SJCRH30 (cell line): ENCODE measurements around the gene TBC1D22A. TPM values are rescaled to one million over a fixed set of nuclear protein-coding genes. Genes with fewer than 3 reads are reported as not detected.

Source experiments
- DNase-seq, 2 experiments: peaks; one replicate each; pipeline ENCODE4 v3.0.0-alpha.2; 2015 to 2020
- H3K27ac ChIP-seq: fragments of 250-450 bp; sonication (Bioruptor Pico); 2 replicates; pipeline ENCODE4 v1.5.1; 2020; ENCODE audit warnings: mild to moderate bottlenecking, moderate library complexity
- H3K27me3 ChIP-seq: fragments of 250-450 bp; sonication (Bioruptor Pico); 2 replicates; pipeline ENCODE4 v1.5.1; 2020; ENCODE audit warnings: mild to moderate bottlenecking, moderate library complexity
- H3K36me3 ChIP-seq: fragments of 250-450 bp; sonication (Bioruptor Pico); 2 replicates; pipeline ENCODE4 v1.5.1; 2020; ENCODE audit warnings: mild to moderate bottlenecking, moderate library complexity
- H3K4me1 ChIP-seq: fragments of 250-450 bp; sonication (Bioruptor Pico); 2 replicates; pipeline ENCODE4 v1.5.1; 2020; ENCODE audit warnings: mild to moderate bottlenecking, moderate library complexity
- H3K4me3 ChIP-seq: fragments of 250-450 bp; sonication (Bioruptor Pico); 2 replicates; pipeline ENCODE4 v1.5.1; 2020; ENCODE audit warnings: mild to moderate bottlenecking, moderate library complexity
- H3K9me3 ChIP-seq: fragments of 250-450 bp; sonication (Bioruptor Pico); replicated peaks from 2 replicates; pipeline ENCODE4 v1.5.1; 2020; ENCODE audit warnings: mild to moderate bottlenecking, moderate library complexity
- total RNA-seq: library from RNA; depleted of rRNA; stranded (reverse); fragments of >200 nt; shearing (Covaris generic); gene quantifications from 2 replicates; pipeline ENCODE4 v1.2.3, GENCODE V29; 2014

The TBC1D22A gene
- total RNA-seq, 1 experiment from 2014 or later, result 8.9 TPM

- no peaks in the 10 kb centered on the region for H3K9me3 ChIP-seq
- no peak overlapping the region for H3K4me3 ChIP-seq
- DNase-seq, result no peak
- H3K4me1 ChIP-seq, result no peaks in the 10 kb centered on the region
- H3K36me3 ChIP-seq, result no peaks in the 10 kb centered on the region
- no peak overlapping the region for H3K27ac ChIP-seq
- no peaks in the 10 kb centered on the region for H3K27me3 ChIP-seq
Measured at GRCh38 chr22:47069270-47069669, 306.8 kb downstream of the TBC1D22A start.

GRCh38 chr22:47071078-47071806 lies 308.8 kb downstream of the TBC1D22A start:
- H3K27ac ChIP-seq, result no peak overlapping the region
- H3K36me3 ChIP-seq, result no peaks in the 10 kb centered on the region
- no peaks in the 10 kb centered on the region for H3K4me1 ChIP-seq
- DNase-seq, result peak in 1 of 2 experiments; percentile 36
- H3K27me3 ChIP-seq, result no peaks in the 10 kb centered on the region
- H3K9me3 ChIP-seq, result peaks cover 3% of the 10 kb centered on the region; the same call in 1 of the 2 replicates
- H3K4me3 ChIP-seq, result no peak overlapping the region

- Histone ChIP-seq H3K9me3 (peaks cover 3% of the 10 kb centered on the region; the same call in 1 of the 2 replicates), H3K4me3 (no peak overlapping the region), H3K36me3 (no peaks in the 10 kb centered on the region), H3K27me3 (no peaks in the 10 kb centered on the region), H3K27ac (no peak overlapping the region), H3K4me1 (no peaks in the 10 kb centered on the region)
- no peak for DNase-seq
Measured at GRCh38 chr22:47071807-47072641, 309.6 kb downstream of the TBC1D22A start.

- DNase-seq, result no peak
- Histone ChIP-seq H3K4me3 (no peak overlapping the region), H3K27me3 (no peaks in the 10 kb centered on the region), H3K9me3 (peaks cover 3% of the 10 kb centered on the region; the same call in 1 of the 2 replicates), H3K4me1 (no peaks in the 10 kb centered on the region), H3K36me3 (no peaks in the 10 kb centered on the region), H3K27ac (no peak overlapping the region)
Measured at GRCh38 chr22:47072642-47072967, 310.2 kb downstream of the TBC1D22A start.

- no peaks in the 10 kb centered on the region for H3K27me3 ChIP-seq
- no peaks in the 10 kb centered on the region for H3K4me1 ChIP-seq
- no peaks in the 10 kb centered on the region for H3K36me3 ChIP-seq
- H3K9me3 ChIP-seq, result peaks cover 3% of the 10 kb centered on the region; the same call in 1 of the 2 replicates
- no peak for DNase-seq
- no peak overlapping the region for H3K27ac ChIP-seq
- H3K4me3 ChIP-seq, result no peak overlapping the region
Measured at GRCh38 chr22:47073075-47073474, 310.6 kb downstream of the TBC1D22A start.

GRCh38 chr22:47074105-47074504 lies 311.7 kb downstream of the TBC1D22A start:
- Histone ChIP-seq H3K4me1 (no peaks in the 10 kb centered on the region), H3K27me3 (no peaks in the 10 kb centered on the region), H3K4me3 (no peak overlapping the region), H3K9me3 (peaks cover 3% of the 10 kb centered on the region; the same call in 1 of the 2 replicates), H3K36me3 (no peaks in the 10 kb centered on the region), H3K27ac (no peak overlapping the region)
- DNase-seq, result no peak

GRCh38 chr22:47075568-47075967 lies 313.1 kb downstream of the TBC1D22A start:
- no peaks in the 10 kb centered on the region for H3K4me1 ChIP-seq
- DNase-seq, result no peak
- H3K36me3 ChIP-seq, result no peaks in the 10 kb centered on the region
- no peak overlapping the region for H3K27ac ChIP-seq
- no peak overlapping the region for H3K4me3 ChIP-seq
- H3K27me3 ChIP-seq, result no peaks in the 10 kb centered on the region
- peaks cover 3% of the 10 kb centered on the region; the same call in 1 of the 2 replicates for H3K9me3 ChIP-seq

GRCh38 chr22:47076758-47077157 lies 314.3 kb downstream of the TBC1D22A start:
- no peak overlapping the region for H3K27ac ChIP-seq
- H3K4me3 ChIP-seq, result no peak overlapping the region
- H3K36me3 ChIP-seq, result no peaks in the 10 kb centered on the region
- peaks cover 3% of the 10 kb centered on the region; the same call in 1 of the 2 replicates for H3K9me3 ChIP-seq
- DNase-seq, result no peak
- H3K4me1 ChIP-seq, result no peaks in the 10 kb centered on the region
- no peaks in the 10 kb centered on the region for H3K27me3 ChIP-seq

- Histone ChIP-seq H3K36me3 (no peaks in the 10 kb centered on the region), H3K9me3 (peaks cover 3% of the 10 kb centered on the region; the same call in 1 of the 2 replicates), H3K4me1 (no peaks in the 10 kb centered on the region), H3K27me3 (no peaks in the 10 kb centered on the region), H3K4me3 (no peak overlapping the region), H3K27ac (no peak overlapping the region)
- DNase-seq, result no peak
Measured at GRCh38 chr22:47080100-47080499, 317.6 kb downstream of the TBC1D22A start.

- Histone ChIP-seq H3K36me3 (no peaks in the 10 kb centered on the region), H3K27ac (no peak overlapping the region), H3K4me1 (no peaks in the 10 kb centered on the region), H3K27me3 (no peaks in the 10 kb centered on the region), H3K4me3 (no peak overlapping the region), H3K9me3 (no peaks in the 10 kb centered on the region)
- no peak for DNase-seq
Measured at GRCh38 chr22:47082505-47082904, 320.1 kb downstream of the TBC1D22A start.

- Histone ChIP-seq H3K4me3 (no peak overlapping the region), H3K27me3 (no peaks in the 10 kb centered on the region), H3K27ac (no peak overlapping the region), H3K36me3 (no peaks in the 10 kb centered on the region), H3K4me1 (no peaks in the 10 kb centered on the region), H3K9me3 (no peaks in the 10 kb centered on the region)
- DNase-seq, result no peak
Measured at GRCh38 chr22:47083379-47083986, 321.0 kb downstream of the TBC1D22A start.

GRCh38 chr22:47084226-47084625 lies 321.8 kb downstream of the TBC1D22A start:
- no peaks in the 10 kb centered on the region for H3K9me3 ChIP-seq

GRCh38 chr22:47086596-47087248 lies 324.3 kb downstream of the TBC1D22A start:
- no peak overlapping the region for H3K4me3 ChIP-seq
- no peaks in the 10 kb centered on the region for H3K36me3 ChIP-seq
- no peak for DNase-seq
- H3K27me3 ChIP-seq, result no peaks in the 10 kb centered on the region
- H3K9me3 ChIP-seq, result no peaks in the 10 kb centered on the region
- H3K27ac ChIP-seq, result no peak overlapping the region
- H3K4me1 ChIP-seq, result no peaks in the 10 kb centered on the region

More at GRCh38 chr22:47084226-47084625, 321.8 kb downstream of the TBC1D22A start:
- H3K27ac ChIP-seq, result no peak overlapping the region
- H3K36me3 ChIP-seq, result no peaks in the 10 kb centered on the region
- DNase-seq, result no peak
- H3K27me3 ChIP-seq, result no peaks in the 10 kb centered on the region
- no peaks in the 10 kb centered on the region for H3K4me1 ChIP-seq
- no peak overlapping the region for H3K4me3 ChIP-seq

GRCh38 chr22:47088480-47089158 lies 326.2 kb downstream of the TBC1D22A start:
- Histone ChIP-seq H3K27ac (no peak overlapping the region), H3K4me3 (no peak overlapping the region), H3K9me3 (no peaks in the 10 kb centered on the region), H3K36me3 (no peaks in the 10 kb centered on the region), H3K27me3 (no peaks in the 10 kb centered on the region), H3K4me1 (0 out of 2 replicates have a peak, but pooled peaks cover 6% of the 10 kb centered on the region)
- DNase-seq, result no peak
